Measurements from ENCODE around the gene DVL2. TPM values are rescaled to one million over a fixed set of nuclear protein-coding genes. Genes with fewer than 3 reads are reported as not detected.
A peak's percentile ranks its signal among the peaks of the same experiment; 100 is the strongest.

The DVL2 gene
- total RNA-seq, 1 experiment from 2014 or later, result 67.3 TPM

- TF ChIP-seq, protein P1, sequence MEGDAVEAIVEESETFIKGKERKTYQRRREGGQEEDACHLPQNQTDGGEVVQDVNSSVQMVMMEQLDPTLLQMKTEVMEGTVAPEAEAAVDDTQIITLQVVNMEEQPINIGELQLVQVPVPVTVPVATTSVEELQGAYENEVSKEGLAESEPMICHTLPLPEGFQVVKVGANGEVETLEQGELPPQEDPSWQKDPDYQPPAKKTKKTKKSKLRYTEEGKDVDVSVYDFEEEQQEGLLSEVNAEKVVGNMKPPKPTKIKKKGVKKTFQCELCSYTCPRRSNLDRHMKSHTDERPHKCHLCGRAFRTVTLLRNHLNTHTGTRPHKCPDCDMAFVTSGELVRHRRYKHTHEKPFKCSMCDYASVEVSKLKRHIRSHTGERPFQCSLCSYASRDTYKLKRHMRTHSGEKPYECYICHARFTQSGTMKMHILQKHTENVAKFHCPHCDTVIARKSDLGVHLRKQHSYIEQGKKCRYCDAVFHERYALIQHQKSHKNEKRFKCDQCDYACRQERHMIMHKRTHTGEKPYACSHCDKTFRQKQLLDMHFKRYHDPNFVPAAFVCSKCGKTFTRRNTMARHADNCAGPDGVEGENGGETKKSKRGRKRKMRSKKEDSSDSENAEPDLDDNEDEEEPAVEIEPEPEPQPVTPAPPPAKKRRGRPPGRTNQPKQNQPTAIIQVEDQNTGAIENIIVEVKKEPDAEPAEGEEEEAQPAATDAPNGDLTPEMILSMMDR (IDR thresholded peaks at IDR 0.05), result peak; percentile 77
- no peak for TF ChIP-seq CBFB (CRISPR knock-in tag; IDR thresholded peaks at IDR 0.05; ENCODE audit: low read depth)
These were observed 56.9 kb downstream of the DVL2 start (continued) for GRCh38 chr17:7177191-7177953.

GRCh38 chr17:7176841-7177190 is 57.5 kb downstream of the DVL2 start:
- ChIA-PET POLR2A (interaction anchor here (1.3 to 1.9 kb wide), 3 partner anchors 44 to 134 kb away, joined by 3 to 8 read pairs (median 4); partner anchors contain the start of gene ACADVL), CTCF (interaction anchor here (0.7 to 4.5 kb wide), 35 partner anchors 9 to 211 kb away, joined by 3 to 75 read pairs (median 6); partner anchors contain the start of genes ACADVL, DLG4, PHF23 and SLC16A11)
- H3K27ac Mint-ChIP-seq, result no peak overlapping the region
- H3K36me3 Mint-ChIP-seq, result no peaks in the 10 kb centered on the region; the same call in none of the 2 replicates
- DNase-seq (ENCODE audit: low spot score), result peak; percentile 37
- H3K9me3 Mint-ChIP-seq, result no peaks in the 10 kb centered on the region
- peaks cover 10% of the 10 kb centered on the region for H3K27me3 Mint-ChIP-seq (ENCODE audit: low read depth)
- TF ChIP-seq TCF7 (CRISPR knock-in tag; IDR thresholded peaks at IDR 0.05; ENCODE audit: low read depth) (no peak), CBFB (CRISPR knock-in tag; IDR thresholded peaks at IDR 0.05; ENCODE audit: low read depth) (no peak)
- TF ChIP-seq, protein P2, sequence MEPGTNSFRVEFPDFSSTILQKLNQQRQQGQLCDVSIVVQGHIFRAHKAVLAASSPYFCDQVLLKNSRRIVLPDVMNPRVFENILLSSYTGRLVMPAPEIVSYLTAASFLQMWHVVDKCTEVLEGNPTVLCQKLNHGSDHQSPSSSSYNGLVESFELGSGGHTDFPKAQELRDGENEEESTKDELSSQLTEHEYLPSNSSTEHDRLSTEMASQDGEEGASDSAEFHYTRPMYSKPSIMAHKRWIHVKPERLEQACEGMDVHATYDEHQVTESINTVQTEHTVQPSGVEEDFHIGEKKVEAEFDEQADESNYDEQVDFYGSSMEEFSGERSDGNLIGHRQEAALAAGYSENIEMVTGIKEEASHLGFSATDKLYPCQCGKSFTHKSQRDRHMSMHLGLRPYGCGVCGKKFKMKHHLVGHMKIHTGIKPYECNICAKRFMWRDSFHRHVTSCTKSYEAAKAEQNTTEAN (CRISPR knock-in tag; IDR thresholded peaks at IDR 0.05), result no peak
- TF ChIP-seq, protein P3, sequence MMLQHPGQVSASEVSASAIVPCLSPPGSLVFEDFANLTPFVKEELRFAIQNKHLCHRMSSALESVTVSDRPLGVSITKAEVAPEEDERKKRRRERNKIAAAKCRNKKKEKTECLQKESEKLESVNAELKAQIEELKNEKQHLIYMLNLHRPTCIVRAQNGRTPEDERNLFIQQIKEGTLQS (CRISPR knock-in tag; conservative IDR thresholded peaks at IDR 0.05), result no peak
- no peak overlapping the region for H3K4me3 Mint-ChIP-seq
- H3K4me1 Mint-ChIP-seq, result peaks cover 12% of the 10 kb centered on the region
- ATAC-seq, result peak; percentile 9

GRCh38 chr17:7176107-7176840 is 58.0 kb downstream of the DVL2 start:
- ATAC-seq (no peak), DNase-seq (ENCODE audit: low spot score) (no peak)
- Mint-ChIP-seq H3K4me1 (peaks cover 12% of the 10 kb centered on the region), H3K4me3 (no peak overlapping the region), H3K36me3 (no peaks in the 10 kb centered on the region; the same call in none of the 2 replicates), H3K27ac (no peak overlapping the region), H3K9me3 (no peaks in the 10 kb centered on the region), H3K27me3 (ENCODE audit: low read depth) (peaks cover 10% of the 10 kb centered on the region)
- CTCF ChIA-PET, result interaction anchor here (1.0 to 4.5 kb wide), 23 partner anchors 9 to 177 kb away, joined by 3 to 75 read pairs (median 10); partner anchors contain the start of genes ACADVL, DLG4, SLC16A11 and SLC16A13
- TF ChIP-seq CDX4 (CRISPR knock-in tag; IDR thresholded peaks at IDR 0.05; ENCODE audit: borderline replicate concordance), result no peak
- TF ChIP-seq RELA (CRISPR knock-in tag; IDR thresholded peaks at IDR 0.05; ENCODE audit: borderline replicate concordance), result no peak
- no peak for TF ChIP-seq ERG (CRISPR knock-in tag; IDR thresholded peaks at IDR 0.05)
- TF ChIP-seq RORB (CRISPR knock-in tag; IDR thresholded peaks at IDR 0.05), result no peak
- no peak for TF ChIP-seq ETV6 (CRISPR knock-in tag; IDR thresholded peaks at IDR 0.05)
- no peak for TF ChIP-seq ESRRA (CRISPR knock-in tag; IDR thresholded peaks at IDR 0.05; ENCODE audit: borderline replicate concordance)
- TF ChIP-seq NFE2L1 (CRISPR knock-in tag; IDR thresholded peaks at IDR 0.05), result 0 out of 2 replicates have a peak, but pooled peaks have one; percentile 8
- no peak for TF ChIP-seq TCF7 (CRISPR knock-in tag; IDR thresholded peaks at IDR 0.05; ENCODE audit: low read depth)
- no peak for TF ChIP-seq NFYB (CRISPR knock-in tag; conservative IDR thresholded peaks at IDR 0.05; ENCODE audit: low read depth)
- no peak for TF ChIP-seq TEAD4 (CRISPR knock-in tag; IDR thresholded peaks at IDR 0.05)
- no peak for TF ChIP-seq CREM (CRISPR knock-in tag; IDR thresholded peaks at IDR 0.05)
- no peak for TF ChIP-seq MLX (CRISPR knock-in tag; IDR thresholded peaks at IDR 0.05)
- no peak for TF ChIP-seq HMGXB4 (CRISPR knock-in tag; IDR thresholded peaks at IDR 0.05)
- no peak for TF ChIP-seq IRF2 (CRISPR knock-in tag; IDR thresholded peaks at IDR 0.05; ENCODE audit: borderline replicate concordance, low read depth)
- 0 out of 2 replicates have a peak, but pooled peaks have one; percentile 18 for TF ChIP-seq CREB1 (CRISPR knock-in tag; IDR thresholded peaks at IDR 0.05)
- TF ChIP-seq ZBTB21 (CRISPR knock-in tag; IDR thresholded peaks at IDR 0.05; ENCODE audit: borderline replicate concordance), result no peak
- POLR2A ChIA-PET, result interaction anchor here (1.9 kb wide), 1 partner anchor 134 kb away, joined by 4 read pairs; no protein-coding TSS in a partner anchor
